Neutrophil (primary cell): Measurements from ENCODE around the gene PDCD10.
A peak's percentile ranks its signal among the peaks of the same experiment; 100 is the strongest.

Experiments
- H3K27ac ChIP-seq: fragments of 200-600 bp; sonication (generic); 2 replicates; pipeline ENCODE4 v1.5.1; 2016; ENCODE audit warnings: mild to moderate bottlenecking, moderate library complexity
- H3K27me3 ChIP-seq: fragments of 200-600 bp; sonication (generic); 2 replicates; pipeline ENCODE4 v1.6.0; 2016; ENCODE audit warnings: mild to moderate bottlenecking
- H3K36me3 ChIP-seq: fragments of 200-600 bp; sonication (generic); 2 replicates; pipeline ENCODE4 v1.5.1; 2017
- H3K4me1 ChIP-seq, 2 experiments: fragments of 200-600 bp in 1 of 2; sonication (generic) in 1 of 2; 1 replicate in 1 of 2; 2 replicates in 1 of 2; pipeline versions ENCODE4 v1.5.1 to v1.6.1; 2013 to 2016; ENCODE audit warnings: low read depth in 1 of 2, low read length in 1 of 2, mild to moderate bottlenecking in 1 of 2, moderate library complexity in 1 of 2; ENCODE audit not compliant: control insufficient read depth in 1 of 2, insufficient read depth in 1 of 2
- H3K4me3 ChIP-seq, 2 experiments: fragments of 200-600 bp in 1 of 2; sonication (generic) in 1 of 2; 1 replicate in 1 of 2; 2 replicates in 1 of 2; pipeline ENCODE4 v1.5.1; 2013 to 2016; ENCODE audit warnings: low read depth in 1 of 2, low read length in 1 of 2, mild to moderate bottlenecking in 1 of 2, moderate library complexity in 1 of 2
- H3K9me3 ChIP-seq: fragments of 200-600 bp; sonication (generic); 2 replicates; pipeline ENCODE4 v1.5.1; 2016
- CTCF ChIP-seq: fragments of 200-600 bp; sonication (generic); IDR thresholded peaks from 2 replicates; pipeline ENCODE4 v1.5.1; 2016; ENCODE audit warnings: antibody characterized with exemption

Gene PDCD10

DNA sequence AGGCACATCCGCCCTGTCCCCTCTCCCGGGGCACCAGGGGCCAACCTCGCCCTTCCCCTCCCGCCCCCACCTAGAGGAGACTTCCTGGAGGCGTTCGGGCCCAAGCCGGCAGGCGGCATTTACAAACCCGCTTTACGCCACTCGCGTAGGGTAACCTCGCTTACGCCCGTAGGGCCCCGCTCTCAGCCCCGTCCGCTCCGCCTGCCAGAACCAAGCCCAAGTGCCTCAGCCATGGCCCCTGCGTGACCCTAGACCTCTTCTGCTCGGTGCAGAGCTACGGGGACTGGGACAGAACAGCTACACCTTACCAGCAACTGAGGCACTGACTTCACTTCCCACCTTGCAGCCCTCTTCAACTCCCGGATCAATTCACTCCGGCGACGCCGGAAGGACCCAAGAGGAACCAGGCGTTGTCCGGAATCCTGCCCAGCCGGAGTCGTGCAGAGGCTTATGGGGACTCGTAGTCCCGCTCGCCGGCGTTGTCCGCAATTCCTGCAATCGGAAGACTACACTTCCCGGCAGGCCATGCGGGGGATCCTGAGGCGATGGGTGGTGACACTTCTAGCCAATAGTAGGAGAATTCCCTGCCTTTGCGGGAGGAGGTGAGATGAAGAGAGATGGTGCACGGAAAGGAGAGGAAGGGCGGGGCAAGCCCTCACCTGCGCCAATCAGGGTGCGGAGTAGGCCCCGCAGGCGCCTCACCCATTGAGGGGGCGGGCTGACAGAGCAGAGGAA, at the start of gene PDCD10:
PDCD10 (minus strand) TSS at position 395 of the 735 bp plus-strand sequence. CDS start 14,735 bp downstream, outside the sequence.
- no peaks in the 10 kb centered on the region for H3K9me3 ChIP-seq
- peaks cover 31 to 41% of the 10 kb centered on the region in 2 experiments for H3K4me1 ChIP-seq
- no peak for TF ChIP-seq CTCF
- H3K27ac ChIP-seq: peak within 1 kb of the TSS; percentile 92
- H3K36me3 ChIP-seq: no peaks in the 10 kb centered on the region
- no peaks in the 10 kb centered on the region for H3K27me3 ChIP-seq
- peak within 1 kb of the TSS; percentile 95 for H3K4me3 ChIP-seq

DNA sequence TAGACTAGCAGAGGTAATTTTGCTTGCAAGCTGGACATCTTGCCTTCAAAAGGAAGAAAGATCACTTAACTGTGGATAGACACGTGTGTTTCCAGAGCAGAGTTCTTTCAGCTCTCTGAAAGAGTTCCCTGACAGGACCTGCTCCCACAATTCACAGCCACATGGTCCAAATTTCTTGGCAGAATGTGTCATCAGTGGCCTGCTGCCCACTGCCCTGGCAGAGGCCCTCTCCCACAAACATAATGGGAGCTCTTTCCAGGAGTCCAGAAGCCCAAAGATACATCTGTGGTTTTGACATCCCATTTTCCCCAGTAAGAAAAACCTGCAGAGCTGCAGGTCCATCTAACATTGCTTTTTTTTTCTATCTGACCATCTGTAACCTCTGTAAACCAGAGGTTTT, 49.1 kb upstream of the PDCD10 start:
- no peaks in the 10 kb centered on the region for H3K36me3 ChIP-seq
- H3K4me3 ChIP-seq: no peak overlapping the region
- no peaks in the 10 kb centered on the region for H3K27me3 ChIP-seq
- H3K9me3 ChIP-seq: no peaks in the 10 kb centered on the region
- no peak overlapping the region for H3K27ac ChIP-seq
- no peak for TF ChIP-seq CTCF
- H3K4me1 ChIP-seq: no peaks in the 10 kb centered on the region

DNA sequence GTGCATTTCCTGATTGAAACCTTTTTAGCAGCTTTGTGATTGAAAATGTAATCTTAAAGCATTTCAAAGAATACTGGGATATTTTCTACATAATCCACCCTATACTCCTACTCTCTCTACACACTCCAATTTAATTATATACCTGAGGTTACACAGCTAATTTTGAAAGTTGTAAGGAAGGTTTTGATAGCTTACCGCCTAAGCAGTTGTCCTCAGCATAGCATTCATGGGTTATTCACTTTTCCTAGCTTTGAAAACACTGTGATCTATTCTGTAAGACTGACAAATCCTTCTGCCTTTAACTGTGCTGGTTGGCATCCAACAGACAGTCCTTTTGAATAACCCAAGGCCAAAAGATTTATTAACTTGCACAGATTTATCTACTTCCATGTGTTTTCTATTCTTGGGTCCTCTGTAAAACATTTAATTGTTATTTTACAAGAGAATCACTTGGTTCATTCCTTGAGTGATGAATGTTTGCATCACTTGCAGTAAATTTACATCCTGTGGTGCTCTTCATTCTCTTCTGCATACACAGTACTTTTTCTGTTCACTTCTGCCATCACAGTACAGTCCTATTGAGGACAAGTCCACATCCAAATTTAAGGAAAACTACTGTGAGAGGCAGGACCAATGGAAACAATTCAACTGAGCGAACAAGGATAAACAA, 45.7 kb upstream of the PDCD10 start:
- no peak for TF ChIP-seq CTCF
- H3K27me3 ChIP-seq: no peaks in the 10 kb centered on the region
- H3K36me3 ChIP-seq: no peaks in the 10 kb centered on the region
- no peak overlapping the region for H3K4me3 ChIP-seq
- H3K9me3 ChIP-seq: no peaks in the 10 kb centered on the region
- H3K4me1 ChIP-seq: no peaks in the 10 kb centered on the region
- no peak overlapping the region for H3K27ac ChIP-seq

DNA sequence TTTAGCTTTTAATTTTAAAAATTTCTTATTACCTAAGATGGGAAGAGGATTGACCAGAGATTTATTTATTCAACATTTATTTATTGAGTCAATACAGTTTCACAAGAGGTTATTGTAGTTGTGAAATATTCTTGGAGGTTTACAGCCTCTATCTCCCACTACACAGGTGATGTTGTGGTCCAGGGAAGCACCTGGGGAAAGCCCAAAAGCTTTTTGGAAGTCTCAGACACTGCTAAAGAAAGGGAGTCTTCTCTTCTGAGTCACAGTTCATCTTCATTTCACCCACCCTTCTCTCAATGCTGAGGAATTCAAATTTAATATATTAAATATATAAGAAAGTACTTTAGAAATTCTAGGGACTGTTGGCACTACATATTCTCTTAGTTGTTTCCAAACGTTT, 42.7 kb upstream of the PDCD10 start:
- no peaks in the 10 kb centered on the region for H3K4me1 ChIP-seq
- no peak overlapping the region for H3K4me3 ChIP-seq
- no peak for TF ChIP-seq CTCF
- H3K9me3 ChIP-seq: no peaks in the 10 kb centered on the region
- H3K27ac ChIP-seq: no peak overlapping the region
- H3K27me3 ChIP-seq: no peaks in the 10 kb centered on the region
- H3K36me3 ChIP-seq: no peaks in the 10 kb centered on the region

DNA sequence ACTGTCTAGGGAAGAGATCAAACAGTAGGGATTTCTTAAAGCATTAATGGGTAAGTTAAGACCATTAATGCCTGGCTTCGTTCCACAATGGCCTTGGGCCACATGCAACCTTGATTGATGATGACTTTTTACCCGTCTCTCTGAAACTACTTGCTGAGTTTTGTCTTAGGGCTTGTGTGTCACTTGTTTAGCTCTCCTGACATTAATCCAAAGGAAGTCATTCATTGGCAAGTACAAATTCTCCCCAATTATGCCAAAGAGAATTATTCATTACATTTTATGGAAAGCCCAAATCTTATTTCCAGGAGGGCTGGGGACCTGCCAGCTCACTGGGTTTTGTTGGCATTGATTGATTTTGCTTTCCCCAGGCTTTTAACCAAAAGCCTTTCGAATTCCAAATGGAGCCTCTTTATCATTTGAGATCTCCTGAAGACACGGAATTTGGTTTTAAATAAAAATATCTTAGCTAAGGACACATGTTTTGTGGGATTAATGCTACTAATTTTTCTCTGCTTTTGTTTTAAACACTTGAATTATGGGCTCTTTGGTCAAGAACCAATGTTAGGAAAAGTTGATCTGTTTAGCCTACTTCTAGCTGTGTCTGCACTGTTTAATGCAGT, 41.5 kb upstream of the PDCD10 start:
- Histone ChIP-seq H3K27ac (no peak overlapping the region), H3K4me3 (no peak overlapping the region), H3K27me3 (no peaks in the 10 kb centered on the region), H3K4me1 (no peaks in the 10 kb centered on the region), H3K9me3 (no peaks in the 10 kb centered on the region), H3K36me3 (no peaks in the 10 kb centered on the region)
- no peak for TF ChIP-seq CTCF
